Natural killer cell (primary cell): Measurements from ENCODE around the gene PPP6R1. TPM values are rescaled to one million over a fixed set of nuclear protein-coding genes. Genes with fewer than 3 reads are reported as not detected.

Experiments
- ATAC-seq, 3 donors: fragments of 150-1000 bp in 2 of 3; fragments of 200-7000 bp in 1 of 3; cut with Tn5 transposase; 1 replicate in 1 of 3; 2 replicates in 2 of 3; pipeline ENCODE4 v1.10.0; 2021; ENCODE audit warnings: mild to moderate bottlenecking in 2 of 3, moderate library complexity in 2 of 3
- DNase-seq, 2 donors: peaks; one replicate each; pipeline versions ENCODE4 v3.0.0 to v3.0.0-alpha.2; 2013 to 2021; ENCODE audit warnings: mixed read lengths in 1 of 2
- H3K27ac ChIP-seq: one replicate; pipeline ENCODE4 v1.5.1; 2013; ENCODE audit warnings: mild to moderate bottlenecking, low read length
- H3K27me3 ChIP-seq: one replicate; pipeline ENCODE4 v1.6.1; 2013; ENCODE audit warnings: low read length; ENCODE audit not compliant: control insufficient read depth, insufficient read depth
- H3K36me3 ChIP-seq: one replicate; pipeline ENCODE4 v1.6.1; 2013; ENCODE audit warnings: low read length; ENCODE audit not compliant: control insufficient read depth, insufficient read depth
- H3K4me1 ChIP-seq: one replicate; pipeline ENCODE4 v1.6.1; 2013; ENCODE audit warnings: low read length; ENCODE audit not compliant: control insufficient read depth, insufficient read depth
- H3K4me3 ChIP-seq: one replicate; pipeline ENCODE4 v1.5.1; 2013; ENCODE audit warnings: low read length
- H3K9me3 ChIP-seq: one replicate; pipeline ENCODE4 v1.6.1; 2013; ENCODE audit warnings: low read length; ENCODE audit not compliant: control insufficient read depth, insufficient read depth
- H3K27ac Mint-ChIP-seq, 2 donors: one replicate each; pipeline ENCODE4 v1.8.0; 2022; ENCODE audit warnings: mild to moderate bottlenecking in 2 of 2, mixed read lengths in 2 of 2, moderate library complexity in 1 of 2
- H3K27me3 Mint-ChIP-seq, 2 donors: one replicate each; pipeline ENCODE4 v1.8.0; 2022; ENCODE audit warnings: low read depth in 2 of 2, mixed read lengths in 2 of 2
- H3K36me3 Mint-ChIP-seq: one replicate; pipeline ENCODE4 v1.8.0; 2022; ENCODE audit warnings: mixed read lengths
- H3K4me1 Mint-ChIP-seq, 2 donors: one replicate each; pipeline ENCODE4 v1.8.0; 2022; ENCODE audit warnings: mixed read lengths in 2 of 2
- H3K4me3 Mint-ChIP-seq: one replicate; pipeline ENCODE4 v1.8.0; 2022; ENCODE audit warnings: mild to moderate bottlenecking, moderate library complexity, mixed read lengths
- H3K9me3 Mint-ChIP-seq, 2 donors: one replicate each; pipeline ENCODE4 v1.8.0; 2022; ENCODE audit warnings: mixed read lengths in 2 of 2
- WGBS: methylation state at CpG from one replicate; pipeline ENCODE4 v1.1.7; 2013; ENCODE audit warnings: missing lambda C conversion rate; ENCODE audit not compliant: insufficient coverage; 5-methylcytosine and 5-hydroxymethylcytosine counted together
- intact Hi-C: fragments of 100-400 bp; cut with micrococcal nuclease; formaldehyde crosslinking; loops from one replicate; pipeline ENCODE4 v1.14.2; 2022
- total RNA-seq, 4 donors: library from RNA; stranded (reverse); fragments of 120-200 nt in 1 of 4; gene quantifications; one replicate each; pipeline versions ENCODE4 v1.2.3 to v1.2.4, GENCODE V29; 2013 to 2022
- TF ChIP-seq, protein P1 (sequence below): fragments of 200-600 bp; IDR thresholded peaks from one replicate; pipeline ENCODE4 v1.8.0; 2022; ENCODE audit warnings: antibody characterized with exemption

The PPP6R1 gene
- total RNA-seq, 3 donors from 2014 or later (not counting 1 experiment from before 2014, with no cell fraction given) = 252 to 275 (median 260) TPM

DNA sequence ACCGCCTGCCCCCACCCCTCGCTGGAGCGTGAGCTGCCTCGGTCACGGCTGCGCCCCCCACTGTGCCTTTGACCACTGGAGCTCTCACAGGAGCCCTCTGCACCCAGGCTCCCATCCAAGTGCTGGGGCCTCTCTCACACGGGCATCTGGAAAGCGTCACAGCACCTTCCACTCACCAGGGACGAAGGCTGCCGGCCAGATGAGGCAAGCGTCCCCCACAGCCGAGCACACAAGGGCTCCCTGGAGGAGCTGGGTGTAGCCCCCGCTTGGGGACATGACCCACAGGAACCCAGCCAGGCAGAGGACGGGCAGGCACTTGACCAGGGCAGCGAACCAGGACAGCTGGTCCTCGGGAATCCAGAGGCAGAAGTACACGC is 30.8 kb downstream of the PPP6R1 start:
- Histone ChIP-seq H3K4me3 (no peak overlapping the region), H3K4me1 (no peaks in the 10 kb centered on the region), H3K27ac (no peak overlapping the region), H3K27me3 (no peaks in the 10 kb centered on the region), H3K36me3 (peaks cover 60% of the 10 kb centered on the region), H3K9me3 (no peaks in the 10 kb centered on the region)
- H3K27me3 Mint-ChIP-seq = no peaks in the 10 kb centered on the region
- H3K36me3 Mint-ChIP-seq = no peaks in the 10 kb centered on the region
- no peaks in the 10 kb centered on the region for H3K9me3 Mint-ChIP-seq
- WGBS = 89% methylated on average over 17 of the region's 17 CpGs
- H3K4me1 Mint-ChIP-seq = peaks cover 0 to 11% of the 10 kb centered on the region in 2 donors
- H3K27ac Mint-ChIP-seq = peak overlapping the region; percentile 29 to 65
- TF ChIP-seq, protein P1, sequence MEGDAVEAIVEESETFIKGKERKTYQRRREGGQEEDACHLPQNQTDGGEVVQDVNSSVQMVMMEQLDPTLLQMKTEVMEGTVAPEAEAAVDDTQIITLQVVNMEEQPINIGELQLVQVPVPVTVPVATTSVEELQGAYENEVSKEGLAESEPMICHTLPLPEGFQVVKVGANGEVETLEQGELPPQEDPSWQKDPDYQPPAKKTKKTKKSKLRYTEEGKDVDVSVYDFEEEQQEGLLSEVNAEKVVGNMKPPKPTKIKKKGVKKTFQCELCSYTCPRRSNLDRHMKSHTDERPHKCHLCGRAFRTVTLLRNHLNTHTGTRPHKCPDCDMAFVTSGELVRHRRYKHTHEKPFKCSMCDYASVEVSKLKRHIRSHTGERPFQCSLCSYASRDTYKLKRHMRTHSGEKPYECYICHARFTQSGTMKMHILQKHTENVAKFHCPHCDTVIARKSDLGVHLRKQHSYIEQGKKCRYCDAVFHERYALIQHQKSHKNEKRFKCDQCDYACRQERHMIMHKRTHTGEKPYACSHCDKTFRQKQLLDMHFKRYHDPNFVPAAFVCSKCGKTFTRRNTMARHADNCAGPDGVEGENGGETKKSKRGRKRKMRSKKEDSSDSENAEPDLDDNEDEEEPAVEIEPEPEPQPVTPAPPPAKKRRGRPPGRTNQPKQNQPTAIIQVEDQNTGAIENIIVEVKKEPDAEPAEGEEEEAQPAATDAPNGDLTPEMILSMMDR = no peak
- DNase-seq = no peak
- intact Hi-C loops = no loop called here
- no peak for ATAC-seq
- no peak overlapping the region for H3K4me3 Mint-ChIP-seq

DNA sequence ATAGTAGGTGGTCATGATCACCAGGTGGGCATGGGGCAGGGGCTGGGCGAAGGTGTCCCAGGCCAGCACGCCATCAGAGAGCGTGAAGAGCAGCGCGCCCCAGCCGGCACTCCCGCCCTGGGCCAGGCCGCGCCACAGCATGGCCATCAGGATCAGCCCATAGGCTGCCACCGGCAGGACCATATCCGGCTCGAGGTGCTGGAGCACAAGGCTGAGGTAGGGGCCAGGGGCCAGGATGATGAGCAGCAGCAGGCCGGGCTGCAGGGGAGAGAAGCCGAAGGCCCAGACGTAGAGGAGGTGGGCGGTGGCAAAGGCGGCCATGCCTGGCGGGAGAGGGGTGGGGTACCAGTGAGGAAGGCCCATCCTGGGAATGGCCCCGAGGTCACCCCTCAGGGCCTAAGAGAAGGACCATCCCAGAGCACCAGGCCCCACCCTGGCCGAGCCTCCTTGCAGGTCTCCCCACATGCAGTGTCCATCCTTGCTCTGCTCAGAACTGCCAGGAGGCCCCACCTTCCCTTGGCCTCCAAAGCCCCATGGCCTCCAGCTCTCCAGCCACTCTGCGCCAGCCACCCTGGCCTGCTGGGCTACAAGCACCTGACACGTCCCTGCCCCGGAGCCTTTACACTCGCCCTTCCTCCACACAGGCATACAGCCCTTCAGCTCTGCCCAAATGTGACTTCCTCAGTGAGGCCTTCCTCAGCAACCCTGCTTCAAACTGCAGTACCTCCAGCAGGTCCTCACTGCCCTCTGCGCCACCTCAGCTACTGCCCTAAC is 31.4 kb downstream of the PPP6R1 start:
- no peak overlapping the region for H3K4me3 Mint-ChIP-seq
- H3K27me3 Mint-ChIP-seq = no peaks in the 10 kb centered on the region
- Histone ChIP-seq H3K27me3 (no peaks in the 10 kb centered on the region), H3K27ac (no peak overlapping the region), H3K9me3 (no peaks in the 10 kb centered on the region), H3K4me3 (no peak overlapping the region), H3K4me1 (no peaks in the 10 kb centered on the region), H3K36me3 (peaks cover 54% of the 10 kb centered on the region)
- H3K27ac Mint-ChIP-seq = peak overlapping the region; percentile 29 to 65
- H3K4me1 Mint-ChIP-seq = peaks cover 0 to 11% of the 10 kb centered on the region in 2 donors
- no peaks in the 10 kb centered on the region for H3K36me3 Mint-ChIP-seq
- TF ChIP-seq, protein P1 = no peak
- peak in 1 of 3 donors; percentile 14 for ATAC-seq
- 95% methylated on average over 25 of the region's 25 CpGs for WGBS
- H3K9me3 Mint-ChIP-seq = no peaks in the 10 kb centered on the region
- DNase-seq = no peak
- intact Hi-C loops = no loop called here

DNA sequence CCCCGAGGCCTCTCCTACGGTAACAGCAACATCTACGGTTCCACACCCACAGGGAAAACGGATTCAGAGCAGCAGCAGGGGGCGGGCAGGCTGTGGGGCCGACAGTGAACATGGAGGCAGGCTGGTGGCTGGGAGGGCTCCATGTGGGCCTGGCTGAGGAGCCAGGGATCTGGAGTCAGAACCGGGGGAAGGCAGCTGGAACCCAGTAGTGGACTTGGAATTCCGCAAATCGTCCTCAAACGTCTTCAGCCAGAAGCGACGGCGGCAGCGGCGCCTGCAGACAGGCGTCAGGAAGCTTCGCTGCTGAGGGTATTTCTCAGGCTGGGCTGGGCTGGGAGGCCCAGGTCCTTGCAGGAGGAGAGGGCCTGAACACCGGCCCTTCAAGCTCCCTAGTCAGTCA is 32.0 kb downstream of the PPP6R1 start:
- no peaks in the 10 kb centered on the region for H3K4me1 ChIP-seq
- H3K36me3 ChIP-seq = peaks cover 48% of the 10 kb centered on the region
- no peaks in the 10 kb centered on the region for H3K27me3 Mint-ChIP-seq
- H3K4me3 ChIP-seq = no peak overlapping the region
- H3K36me3 Mint-ChIP-seq = no peaks in the 10 kb centered on the region
- H3K9me3 Mint-ChIP-seq = no peaks in the 10 kb centered on the region
- DNase-seq (no peak), ATAC-seq (no peak)
- H3K4me3 Mint-ChIP-seq = no peak overlapping the region
- peaks cover 0 to 11% of the 10 kb centered on the region in 2 donors for H3K4me1 Mint-ChIP-seq
- H3K27ac ChIP-seq = no peak overlapping the region
- TF ChIP-seq, protein P1 = no peak
- H3K27me3 ChIP-seq = no peaks in the 10 kb centered on the region
- 90% methylated on average over 18 of the region's 18 CpGs for WGBS
- H3K27ac Mint-ChIP-seq = peak overlapping the region in 1 of 2 donors; percentile 65
- H3K9me3 ChIP-seq = no peaks in the 10 kb centered on the region
- intact Hi-C loops = no loop called here

DNA sequence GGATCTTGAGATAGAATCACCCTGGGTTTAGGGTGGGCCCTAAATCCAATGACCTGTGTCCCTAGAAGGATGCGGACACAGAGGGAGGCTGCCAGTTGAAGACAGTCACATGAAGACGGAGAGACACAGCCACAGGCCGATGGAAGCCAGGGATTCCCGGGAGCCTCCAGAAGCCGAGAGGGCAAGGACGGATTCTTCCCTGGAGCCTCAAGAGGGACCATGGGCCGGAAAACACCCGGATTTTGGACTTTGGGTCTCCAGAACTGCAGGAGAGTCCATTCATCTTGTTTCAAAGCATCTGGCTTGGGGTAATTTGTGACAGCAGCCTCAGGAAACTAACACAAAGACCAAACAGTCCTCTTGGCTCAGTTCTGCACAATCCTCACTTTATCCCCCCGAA is 32.5 kb downstream of the PPP6R1 start:
- peak overlapping the region in 1 of 2 donors; percentile 65 for H3K27ac Mint-ChIP-seq
- H3K27me3 ChIP-seq = no peaks in the 10 kb centered on the region
- ATAC-seq (no peak), DNase-seq (no peak)
- H3K27me3 Mint-ChIP-seq = no peaks in the 10 kb centered on the region
- H3K9me3 ChIP-seq = no peaks in the 10 kb centered on the region
- no peaks in the 10 kb centered on the region for H3K9me3 Mint-ChIP-seq
- H3K4me3 ChIP-seq = no peak overlapping the region
- intact Hi-C loops = no loop called here
- H3K36me3 ChIP-seq = peaks cover 43% of the 10 kb centered on the region
- H3K27ac ChIP-seq = no peak overlapping the region
- WGBS = 87% methylated on average over 9 of the region's 9 CpGs
- H3K4me1 ChIP-seq = no peaks in the 10 kb centered on the region
- peaks cover 4 to 11% of the 10 kb centered on the region in 2 donors for H3K4me1 Mint-ChIP-seq
- no peak overlapping the region for H3K4me3 Mint-ChIP-seq
- TF ChIP-seq, protein P1 = no peak
- H3K36me3 Mint-ChIP-seq = no peaks in the 10 kb centered on the region
